ENCODE data around the gene KCND1.

DNA sequence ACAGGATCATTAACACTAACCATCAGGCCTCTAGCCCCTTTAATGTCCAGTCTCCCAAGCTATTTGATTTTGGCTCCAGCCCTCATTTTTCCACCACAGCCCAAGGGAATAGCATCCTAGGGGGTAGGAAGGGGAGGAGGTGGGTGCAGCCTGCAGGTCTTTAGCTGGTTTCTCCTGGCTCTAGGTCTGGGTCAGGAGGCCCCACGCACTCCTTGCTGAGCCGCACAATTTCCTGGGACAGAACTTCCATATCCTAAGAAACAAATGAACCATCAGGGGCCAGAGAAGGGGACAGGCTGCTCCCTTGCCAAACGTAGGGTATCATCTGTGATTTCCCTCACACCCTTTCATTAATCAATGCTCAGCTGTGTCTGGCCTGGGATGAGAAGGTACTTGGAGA is 2.4 kb upstream of the KCND1 start:
- TF ChIP-seq TEAD4 (IDR thresholded peaks at IDR 0.05) (no peak), YY1 (IDR thresholded peaks at IDR 0.05; ENCODE audit: low read depth) (no peak), CREB1 (IDR thresholded peaks at IDR 0.05; ENCODE audit: low read depth) (no peak), CEBPB (IDR thresholded peaks at IDR 0.05) (no peak), TAF1 (IDR thresholded peaks at IDR 0.05; ENCODE audit: low read depth) (no peak), EGR1 (IDR thresholded peaks at IDR 0.05) (no peak), EP300 (IDR thresholded peaks at IDR 0.05; ENCODE audit: borderline replicate concordance) (no peak), FOXM1 (IDR thresholded peaks at IDR 0.05; ENCODE audit: borderline replicate concordance, low read depth) (no peak)
- TF ChIP-seq, protein P1, sequence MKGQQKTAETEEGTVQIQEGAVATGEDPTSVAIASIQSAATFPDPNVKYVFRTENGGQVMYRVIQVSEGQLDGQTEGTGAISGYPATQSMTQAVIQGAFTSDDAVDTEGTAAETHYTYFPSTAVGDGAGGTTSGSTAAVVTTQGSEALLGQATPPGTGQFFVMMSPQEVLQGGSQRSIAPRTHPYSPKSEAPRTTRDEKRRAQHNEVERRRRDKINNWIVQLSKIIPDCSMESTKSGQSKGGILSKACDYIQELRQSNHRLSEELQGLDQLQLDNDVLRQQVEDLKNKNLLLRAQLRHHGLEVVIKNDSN (IDR thresholded peaks at IDR 0.05), result no peak
- TF ChIP-seq, protein P2, sequence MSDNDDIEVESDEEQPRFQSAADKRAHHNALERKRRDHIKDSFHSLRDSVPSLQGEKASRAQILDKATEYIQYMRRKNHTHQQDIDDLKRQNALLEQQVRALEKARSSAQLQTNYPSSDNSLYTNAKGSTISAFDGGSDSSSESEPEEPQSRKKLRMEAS (IDR thresholded peaks at IDR 0.05), result no peak
- TF ChIP-seq, protein P3, sequence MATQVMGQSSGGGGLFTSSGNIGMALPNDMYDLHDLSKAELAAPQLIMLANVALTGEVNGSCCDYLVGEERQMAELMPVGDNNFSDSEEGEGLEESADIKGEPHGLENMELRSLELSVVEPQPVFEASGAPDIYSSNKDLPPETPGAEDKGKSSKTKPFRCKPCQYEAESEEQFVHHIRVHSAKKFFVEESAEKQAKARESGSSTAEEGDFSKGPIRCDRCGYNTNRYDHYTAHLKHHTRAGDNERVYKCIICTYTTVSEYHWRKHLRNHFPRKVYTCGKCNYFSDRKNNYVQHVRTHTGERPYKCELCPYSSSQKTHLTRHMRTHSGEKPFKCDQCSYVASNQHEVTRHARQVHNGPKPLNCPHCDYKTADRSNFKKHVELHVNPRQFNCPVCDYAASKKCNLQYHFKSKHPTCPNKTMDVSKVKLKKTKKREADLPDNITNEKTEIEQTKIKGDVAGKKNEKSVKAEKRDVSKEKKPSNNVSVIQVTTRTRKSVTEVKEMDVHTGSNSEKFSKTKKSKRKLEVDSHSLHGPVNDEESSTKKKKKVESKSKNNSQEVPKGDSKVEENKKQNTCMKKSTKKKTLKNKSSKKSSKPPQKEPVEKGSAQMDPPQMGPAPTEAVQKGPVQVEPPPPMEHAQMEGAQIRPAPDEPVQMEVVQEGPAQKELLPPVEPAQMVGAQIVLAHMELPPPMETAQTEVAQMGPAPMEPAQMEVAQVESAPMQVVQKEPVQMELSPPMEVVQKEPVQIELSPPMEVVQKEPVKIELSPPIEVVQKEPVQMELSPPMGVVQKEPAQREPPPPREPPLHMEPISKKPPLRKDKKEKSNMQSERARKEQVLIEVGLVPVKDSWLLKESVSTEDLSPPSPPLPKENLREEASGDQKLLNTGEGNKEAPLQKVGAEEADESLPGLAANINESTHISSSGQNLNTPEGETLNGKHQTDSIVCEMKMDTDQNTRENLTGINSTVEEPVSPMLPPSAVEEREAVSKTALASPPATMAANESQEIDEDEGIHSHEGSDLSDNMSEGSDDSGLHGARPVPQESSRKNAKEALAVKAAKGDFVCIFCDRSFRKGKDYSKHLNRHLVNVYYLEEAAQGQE (IDR thresholded peaks at IDR 0.05; ENCODE audit: low read depth), result no peak
